Suprapubic skin (tissue), 4 donors: ENCODE measurements around the gene GULP1. TPM values are rescaled to one million over a fixed set of nuclear protein-coding genes. Genes with fewer than 3 reads are reported as not detected.

ENCODE experiments used
- DNase-seq, 2 donors: peaks; one replicate each; pipeline ENCODE4 v3.0.0-alpha.2; 2019; ENCODE audit warnings: low spot score in 2 of 2
- H3K27ac ChIP-seq: fragments of 200-600 bp; sonication (generic); one replicate; pipeline ENCODE4 v1.5.1; 2019
- H3K27me3 ChIP-seq: fragments of 200-600 bp; sonication (generic); one replicate; pipeline ENCODE4 v1.5.1; 2019
- H3K36me3 ChIP-seq: fragments of 200-600 bp; sonication (generic); one replicate; pipeline ENCODE4 v1.5.1; 2019
- H3K4me1 ChIP-seq: fragments of 200-600 bp; sonication (generic); one replicate; pipeline ENCODE4 v1.5.1; 2019
- H3K4me3 ChIP-seq: fragments of 200-600 bp; sonication (generic); one replicate; pipeline ENCODE4 v1.5.1; 2019; ENCODE audit warnings: mild to moderate bottlenecking
- H3K9me3 ChIP-seq: fragments of 200-600 bp; sonication (generic); one replicate; pipeline ENCODE4 v1.5.1; 2019
- CTCF ChIP-seq, 2 donors: fragments of 200-600 bp in 1 of 2; fragments of 450-650 bp in 1 of 2; sonication (generic) in 1 of 2; IDR thresholded peaks; one replicate each; pipeline ENCODE4 v1.5.1; 2016 to 2019; ENCODE audit warnings: antibody characterized with exemption in 2 of 2, mild to moderate bottlenecking in 1 of 2, moderate library complexity in 1 of 2
- EP300 ChIP-seq: sonication (generic); formaldehyde crosslinking; IDR thresholded peaks from one replicate; pipeline ENCODE4 v1.6.1; 2017; ENCODE audit warnings: antibody characterized with exemption
- POLR2A ChIP-seq, 2 donors: fragments of 450-650 bp; IDR thresholded peaks; one replicate each; pipeline ENCODE4 v1.6.1; 2017; ENCODE audit warnings: antibody characterized with exemption in 2 of 2, mild to moderate bottlenecking in 2 of 2, moderate library complexity in 2 of 2
- POLR2AphosphoS5 ChIP-seq, 3 donors: sonication (generic); formaldehyde crosslinking; IDR thresholded peaks; one replicate each; pipeline ENCODE4 v1.6.1; 2017; ENCODE audit warnings: antibody characterized with exemption in 3 of 3
- WGBS: methylation state at CpG from one replicate; pipeline ENCODE4 v1.1.5; 2018; 5-methylcytosine and 5-hydroxymethylcytosine counted together
- total RNA-seq, 4 donors: library from RNA; depleted of rRNA; stranded (reverse); fragments of >200 nt; gene quantifications; one replicate each; pipeline ENCODE4 v1.1.0, GENCODE V29; 2016

The GULP1 gene
- total RNA-seq, 4 donors from 2014 or later = 14.3 to 21.3 (median 17.5) TPM

GRCh38 chr2:188471166-188471565 is 179.5 kb downstream of the GULP1 start:
- H3K27me3 ChIP-seq = no peaks in the 10 kb centered on the region
- 95% methylated on average over 4 of the region's 4 CpGs for WGBS
- H3K4me3 ChIP-seq = no peak overlapping the region
- no peaks in the 10 kb centered on the region for H3K36me3 ChIP-seq
- H3K4me1 ChIP-seq = no peaks in the 10 kb centered on the region
- H3K9me3 ChIP-seq = peaks cover 6% of the 10 kb centered on the region
- TF ChIP-seq POLR2A (IDR thresholded peaks at IDR 0.05) = no peak
- no peak for TF ChIP-seq POLR2AphosphoS5 (IDR thresholded peaks at IDR 0.05)
- TF ChIP-seq CTCF (IDR thresholded peaks at IDR 0.05) = no peak
- no peak for TF ChIP-seq EP300
- DNase-seq = no peak
- H3K27ac ChIP-seq = no peak overlapping the region

- Histone ChIP-seq H3K4me1 (no peaks in the 10 kb centered on the region), H3K9me3 (peaks cover 6% of the 10 kb centered on the region), H3K4me3 (no peak overlapping the region), H3K36me3 (no peaks in the 10 kb centered on the region), H3K27ac (no peak overlapping the region), H3K27me3 (no peaks in the 10 kb centered on the region)
- 100% methylated on average over 3 of the region's 3 CpGs for WGBS
- DNase-seq = no peak
- TF ChIP-seq POLR2AphosphoS5 (IDR thresholded peaks at IDR 0.05) (no peak), CTCF (IDR thresholded peaks at IDR 0.05) (no peak), EP300 (no peak), POLR2A (IDR thresholded peaks at IDR 0.05) (no peak)
Measured at GRCh38 chr2:188473306-188473705, 181.6 kb downstream of the GULP1 start.

- Histone ChIP-seq H3K27ac (no peak overlapping the region), H3K4me1 (no peaks in the 10 kb centered on the region), H3K36me3 (no peaks in the 10 kb centered on the region)
Measured at GRCh38 chr2:188474316-188474715, 182.6 kb downstream of the GULP1 start.

GRCh38 chr2:188475945-188476344 is 184.3 kb downstream of the GULP1 start:
- H3K9me3 ChIP-seq = peaks cover 3% of the 10 kb centered on the region
- H3K4me1 ChIP-seq = no peaks in the 10 kb centered on the region
- no peak for DNase-seq
- H3K4me3 ChIP-seq = no peak overlapping the region
- WGBS = 41% methylated on average over 4 of the region's 4 CpGs
- no peaks in the 10 kb centered on the region for H3K27me3 ChIP-seq
- no peak for TF ChIP-seq CTCF (IDR thresholded peaks at IDR 0.05)
- TF ChIP-seq POLR2A (IDR thresholded peaks at IDR 0.05) = no peak
- H3K36me3 ChIP-seq = no peaks in the 10 kb centered on the region
- H3K27ac ChIP-seq = no peak overlapping the region

More at GRCh38 chr2:188474316-188474715, 182.6 kb downstream of the GULP1 start:
- H3K9me3 ChIP-seq = peaks cover 6% of the 10 kb centered on the region
- H3K27me3 ChIP-seq = no peaks in the 10 kb centered on the region
- H3K4me3 ChIP-seq = no peak overlapping the region
- DNase-seq = no peak
- 85% methylated on average over 2 of the region's 2 CpGs for WGBS
- TF ChIP-seq POLR2AphosphoS5 (IDR thresholded peaks at IDR 0.05) (no peak), CTCF (IDR thresholded peaks at IDR 0.05) (no peak), POLR2A (IDR thresholded peaks at IDR 0.05) (no peak), EP300 (no peak)

- H3K9me3 ChIP-seq = no peaks in the 10 kb centered on the region
- no peak for TF ChIP-seq EP300
- TF ChIP-seq CTCF (IDR thresholded peaks at IDR 0.05) = no peak
- TF ChIP-seq POLR2AphosphoS5 (IDR thresholded peaks at IDR 0.05) = no peak
- TF ChIP-seq POLR2A (IDR thresholded peaks at IDR 0.05) = no peak
- H3K4me3 ChIP-seq = no peak overlapping the region
- no peaks in the 10 kb centered on the region for H3K27me3 ChIP-seq
- H3K27ac ChIP-seq = no peak overlapping the region
- H3K4me1 ChIP-seq = no peaks in the 10 kb centered on the region
- WGBS = 58% methylated on average over 5 of the region's 5 CpGs
- no peak for DNase-seq
- H3K36me3 ChIP-seq = no peaks in the 10 kb centered on the region
Measured at GRCh38 chr2:188477564-188478103, 186.0 kb downstream of the GULP1 start.
